ENCODE measurements around the gene TCF15.

- TF ChIP-seq, protein P1, sequence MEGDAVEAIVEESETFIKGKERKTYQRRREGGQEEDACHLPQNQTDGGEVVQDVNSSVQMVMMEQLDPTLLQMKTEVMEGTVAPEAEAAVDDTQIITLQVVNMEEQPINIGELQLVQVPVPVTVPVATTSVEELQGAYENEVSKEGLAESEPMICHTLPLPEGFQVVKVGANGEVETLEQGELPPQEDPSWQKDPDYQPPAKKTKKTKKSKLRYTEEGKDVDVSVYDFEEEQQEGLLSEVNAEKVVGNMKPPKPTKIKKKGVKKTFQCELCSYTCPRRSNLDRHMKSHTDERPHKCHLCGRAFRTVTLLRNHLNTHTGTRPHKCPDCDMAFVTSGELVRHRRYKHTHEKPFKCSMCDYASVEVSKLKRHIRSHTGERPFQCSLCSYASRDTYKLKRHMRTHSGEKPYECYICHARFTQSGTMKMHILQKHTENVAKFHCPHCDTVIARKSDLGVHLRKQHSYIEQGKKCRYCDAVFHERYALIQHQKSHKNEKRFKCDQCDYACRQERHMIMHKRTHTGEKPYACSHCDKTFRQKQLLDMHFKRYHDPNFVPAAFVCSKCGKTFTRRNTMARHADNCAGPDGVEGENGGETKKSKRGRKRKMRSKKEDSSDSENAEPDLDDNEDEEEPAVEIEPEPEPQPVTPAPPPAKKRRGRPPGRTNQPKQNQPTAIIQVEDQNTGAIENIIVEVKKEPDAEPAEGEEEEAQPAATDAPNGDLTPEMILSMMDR (conservative IDR thresholded peaks at IDR 0.05; ENCODE audit: low read depth in 2 of 2), result no peak
- TF ChIP-seq EZH2 (IDR thresholded peaks at IDR 0.05; ENCODE audit: low read depth, unreplicated experiment) (no peak), ZNF114 (CRISPR knock-in tag; IDR thresholded peaks at IDR 0.05) (no peak), POLR2AphosphoS5 (IDR thresholded peaks at IDR 0.05; ENCODE audit: low read depth) (no peak)
These were observed 36.7 kb upstream of the TCF15 start for GRCh38 chr20:646868-647233.

Data from GM23338 (cell line).